Endodermal cell (in vitro differentiated cells): ENCODE data around the gene SRGAP1. TPM values are rescaled to one million over a fixed set of nuclear protein-coding genes. Genes with fewer than 3 reads are reported as not detected.

ENCODE experiments used
- DNase-seq: peaks from one replicate; pipeline ENCODE4 v3.0.0-alpha.2; 2017
- H3K27ac ChIP-seq: 2 replicates; pipeline ENCODE4 v1.5.1; 2013; ENCODE audit warnings: mild to moderate bottlenecking, low read depth, low read length, moderate library complexity
- H3K27me3 ChIP-seq: 2 replicates; pipeline ENCODE4 v1.6.1; 2013; ENCODE audit warnings: mild to moderate bottlenecking, low read length, moderate library complexity; ENCODE audit not compliant: insufficient read depth, control insufficient read depth, poor library complexity, severe bottlenecking
- H3K36me3 ChIP-seq: 2 replicates; pipeline ENCODE4 v1.7.0; 2013; ENCODE audit warnings: mild to moderate bottlenecking, low read length, moderate library complexity; ENCODE audit not compliant: control insufficient read depth, insufficient read depth
- H3K4me1 ChIP-seq: one replicate; pipeline ENCODE4 v1.7.0; 2013; ENCODE audit warnings: low read length; ENCODE audit not compliant: control insufficient read depth, insufficient read depth
- H3K4me3 ChIP-seq: 2 replicates; pipeline ENCODE4 v1.5.1; 2013; ENCODE audit warnings: mild to moderate bottlenecking, low read length, moderate library complexity
- H3K9ac ChIP-seq: 2 replicates; pipeline ENCODE4 v1.6.1; 2013; ENCODE audit warnings: mild to moderate bottlenecking, low read length, moderate library complexity; ENCODE audit not compliant: poor library complexity, severe bottlenecking; ENCODE audit errors: extremely low read depth
- H3K9me3 ChIP-seq: 2 replicates; pipeline ENCODE4 v1.6.1; 2013; ENCODE audit warnings: mild to moderate bottlenecking, low read length, moderate library complexity; ENCODE audit not compliant: control insufficient read depth
- H3K27ac Mint-ChIP-seq: 2 replicates; pipeline ENCODE4 v1.8.0; 2020; ENCODE audit warnings: mixed read lengths
- H3K27me3 Mint-ChIP-seq: 2 replicates; pipeline ENCODE4 v1.8.0; 2021; ENCODE audit warnings: mild to moderate bottlenecking, mixed read lengths; ENCODE audit not compliant: insufficient read depth
- H3K36me3 Mint-ChIP-seq: 2 replicates; pipeline ENCODE4 v1.8.0; 2020; ENCODE audit warnings: low read depth, mixed read lengths
- H3K4me1 Mint-ChIP-seq: 2 replicates; pipeline ENCODE4 v1.8.0; 2020; ENCODE audit warnings: mixed read lengths
- H3K4me3 Mint-ChIP-seq: 2 replicates; pipeline ENCODE4 v1.8.0; 2020; ENCODE audit warnings: mild to moderate bottlenecking, moderate library complexity, mixed read lengths
- H3K9me3 Mint-ChIP-seq: 2 replicates; pipeline ENCODE4 v1.8.0; 2020; ENCODE audit warnings: mild to moderate bottlenecking, mixed read lengths
- CTCF ChIP-seq: fragments of 200-600 bp; sonication (generic); conservative IDR thresholded peaks from 2 replicates; pipeline ENCODE4 v1.5.0; 2021; ENCODE audit warnings: antibody characterized with exemption, mild to moderate bottlenecking
- WGBS, 2 experiments: methylation state at CpG; one replicate each; pipeline versions ENCODE4 v1.1.5 to v1.1.7; 2013; ENCODE audit warnings: missing lambda C conversion rate in 2 of 2, mixed read lengths in 1 of 2; ENCODE audit not compliant: insufficient coverage in 1 of 2, insufficient read length in 1 of 2; 5-methylcytosine and 5-hydroxymethylcytosine counted together
- total RNA-seq, 2 donors: library from RNA; stranded (reverse); fragmentation: NEBNext Ultra II Directional in 1 of 2; extraction: Animal tissue kit (Norgen Biotek cat#: 25700) in 1 of 2; gene quantifications; 2 replicates in 1 of 2; 3 replicates in 1 of 2; pipeline ENCODE4 v1.2.1, GENCODE V29; 2021

Gene SRGAP1
- total RNA-seq, 2 donors from 2014 or later, result 10.6 to 13.4 TPM

- no peak overlapping the region for H3K27ac Mint-ChIP-seq
These were observed 35.9 kb upstream of the SRGAP1 start for GRCh38 chr12:63808631-63809030.

GRCh38 chr12:63809566-63809965 is 34.9 kb upstream of the SRGAP1 start:
- H3K27ac ChIP-seq, result no peak overlapping the region
- no peaks in the 10 kb centered on the region for H3K27me3 ChIP-seq
- no peak overlapping the region for H3K4me3 Mint-ChIP-seq
- no peaks in the 10 kb centered on the region for H3K36me3 Mint-ChIP-seq
- TF ChIP-seq CTCF, result no peak
- no peaks in the 10 kb centered on the region for H3K27me3 Mint-ChIP-seq
- no peak overlapping the region for H3K4me3 ChIP-seq
- no peak overlapping the region for H3K9ac ChIP-seq
- H3K4me1 ChIP-seq, result no peaks in the 10 kb centered on the region
- H3K4me1 Mint-ChIP-seq, result peaks cover 5% of the 10 kb centered on the region
- no peak overlapping the region for H3K27ac Mint-ChIP-seq
- 92 to 100% methylated on average over 1 to 3 of the region's 4 CpGs for WGBS, 2 experiments
- peaks cover 11% of the 10 kb centered on the region for H3K36me3 ChIP-seq
- H3K9me3 ChIP-seq, result no peaks in the 10 kb centered on the region
- H3K9me3 Mint-ChIP-seq, result no peaks in the 10 kb centered on the region
- DNase-seq, result no peak

More at GRCh38 chr12:63808631-63809030, 35.9 kb upstream of the SRGAP1 start:
- WGBS, 2 experiments, result 94 to 97% methylated on average over 5 of the region's 5 CpGs
- Histone ChIP-seq H3K4me1 (no peaks in the 10 kb centered on the region), H3K27ac (no peak overlapping the region), H3K36me3 (peaks cover 11% of the 10 kb centered on the region), H3K9ac (no peak overlapping the region), H3K27me3 (no peaks in the 10 kb centered on the region), H3K9me3 (no peaks in the 10 kb centered on the region), H3K4me3 (no peak overlapping the region)
- H3K4me3 Mint-ChIP-seq, result no peak overlapping the region
- no peak for DNase-seq
- no peak for TF ChIP-seq CTCF
- H3K36me3 Mint-ChIP-seq, result no peaks in the 10 kb centered on the region
- no peaks in the 10 kb centered on the region for H3K27me3 Mint-ChIP-seq
- no peaks in the 10 kb centered on the region for H3K9me3 Mint-ChIP-seq
- H3K4me1 Mint-ChIP-seq, result no peaks in the 10 kb centered on the region

- TF ChIP-seq CTCF, result no peak
These were observed 33.2 kb upstream of the SRGAP1 start for GRCh38 chr12:63811334-63811733.

More at GRCh38 chr12:63811334-63811733, 33.2 kb upstream of the SRGAP1 start:
- no peaks in the 10 kb centered on the region for H3K9me3 Mint-ChIP-seq
- H3K4me1 Mint-ChIP-seq, result peaks cover 9% of the 10 kb centered on the region
- Histone ChIP-seq H3K4me3 (no peak overlapping the region), H3K27ac (no peak overlapping the region), H3K36me3 (peaks cover 11% of the 10 kb centered on the region), H3K9ac (no peak overlapping the region), H3K4me1 (no peaks in the 10 kb centered on the region), H3K9me3 (no peaks in the 10 kb centered on the region), H3K27me3 (no peaks in the 10 kb centered on the region)
- no peaks in the 10 kb centered on the region for H3K36me3 Mint-ChIP-seq
- H3K4me3 Mint-ChIP-seq, result no peak overlapping the region
- no peaks in the 10 kb centered on the region for H3K27me3 Mint-ChIP-seq
- DNase-seq, result no peak
- no peak overlapping the region for H3K27ac Mint-ChIP-seq
- 88 to 93% methylated on average over 2 of the region's 2 CpGs for WGBS, 2 experiments
